ENCODE data around the gene SETD4.

DNA sequence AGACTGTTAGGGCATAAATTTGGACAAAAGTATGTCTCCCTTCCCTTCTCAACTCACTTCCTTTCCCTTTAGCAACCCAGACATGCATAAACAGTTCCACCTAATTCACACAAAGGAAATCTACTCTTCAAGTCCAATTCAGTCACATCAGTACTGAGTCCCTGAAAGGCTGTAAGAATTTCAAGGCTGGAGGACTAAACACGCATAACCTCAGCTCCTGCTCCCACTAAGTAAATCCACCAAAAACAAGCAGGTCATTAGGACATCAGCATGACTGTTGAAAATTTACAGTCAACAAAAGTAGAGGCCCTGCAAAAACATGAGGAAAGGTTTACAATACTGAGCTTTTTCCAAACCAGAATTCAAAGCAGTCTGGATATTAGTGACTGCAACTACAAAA, 18.4 kb downstream of the SETD4 start:
- TF ChIP-seq POLR2AphosphoS5 (IDR thresholded peaks at IDR 0.05), result no peak
- no peak for TF ChIP-seq POLR2A (IDR thresholded peaks at IDR 0.05)
- TF ChIP-seq, protein P1, sequence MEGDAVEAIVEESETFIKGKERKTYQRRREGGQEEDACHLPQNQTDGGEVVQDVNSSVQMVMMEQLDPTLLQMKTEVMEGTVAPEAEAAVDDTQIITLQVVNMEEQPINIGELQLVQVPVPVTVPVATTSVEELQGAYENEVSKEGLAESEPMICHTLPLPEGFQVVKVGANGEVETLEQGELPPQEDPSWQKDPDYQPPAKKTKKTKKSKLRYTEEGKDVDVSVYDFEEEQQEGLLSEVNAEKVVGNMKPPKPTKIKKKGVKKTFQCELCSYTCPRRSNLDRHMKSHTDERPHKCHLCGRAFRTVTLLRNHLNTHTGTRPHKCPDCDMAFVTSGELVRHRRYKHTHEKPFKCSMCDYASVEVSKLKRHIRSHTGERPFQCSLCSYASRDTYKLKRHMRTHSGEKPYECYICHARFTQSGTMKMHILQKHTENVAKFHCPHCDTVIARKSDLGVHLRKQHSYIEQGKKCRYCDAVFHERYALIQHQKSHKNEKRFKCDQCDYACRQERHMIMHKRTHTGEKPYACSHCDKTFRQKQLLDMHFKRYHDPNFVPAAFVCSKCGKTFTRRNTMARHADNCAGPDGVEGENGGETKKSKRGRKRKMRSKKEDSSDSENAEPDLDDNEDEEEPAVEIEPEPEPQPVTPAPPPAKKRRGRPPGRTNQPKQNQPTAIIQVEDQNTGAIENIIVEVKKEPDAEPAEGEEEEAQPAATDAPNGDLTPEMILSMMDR (IDR thresholded peaks at IDR 0.05), result no peak

All from prostate gland (tissue), 2 donors.